Large intestine (tissue), 3 donors: ENCODE results near the gene SDHAF3. TPM values are rescaled to one million over a fixed set of nuclear protein-coding genes. Genes with fewer than 3 reads are reported as not detected.

Source experiments
- DNase-seq, 2 donors: peaks; one replicate each; pipeline versions ENCODE4 v3.0.0 to v3.0.0-alpha.2; 2013
- H3K27ac ChIP-seq: one replicate; pipeline ENCODE4 v1.5.1; 2013; ENCODE audit warnings: low read length
- H3K27me3 ChIP-seq: 2 replicates; pipeline ENCODE4 v1.6.1; 2013; ENCODE audit warnings: low read length; ENCODE audit not compliant: control insufficient read depth, insufficient read depth
- H3K36me3 ChIP-seq: 2 replicates; pipeline ENCODE4 v1.6.1; 2013; ENCODE audit warnings: low read length; ENCODE audit not compliant: control insufficient read depth, insufficient read depth
- H3K4me1 ChIP-seq: one replicate; pipeline ENCODE4 v1.6.1; 2013; ENCODE audit warnings: low read length; ENCODE audit not compliant: control insufficient read depth, insufficient read depth
- H3K4me3 ChIP-seq: one replicate; pipeline ENCODE4 v1.5.1; 2013; ENCODE audit warnings: low read length
- H3K9me3 ChIP-seq: one replicate; pipeline ENCODE4 v1.6.1; 2013; ENCODE audit warnings: mild to moderate bottlenecking, low read depth, low read length, moderate library complexity; ENCODE audit not compliant: control insufficient read depth
- WGBS: methylation state at CpG from one replicate; pipeline ENCODE4 v1.1.5; 2013; ENCODE audit warnings: low lambda C conversion rate; ENCODE audit not compliant: insufficient coverage; 5-methylcytosine and 5-hydroxymethylcytosine counted together
- polyA plus RNA-seq: library from polyadenylated mRNA; unstranded; fragments of 120-200 nt; gene quantifications from one replicate; pipeline ENCODE4 v1.2.1, GENCODE V29; 2013

Gene SDHAF3
- polyA plus RNA-seq, 1 donor: 26.2 TPM

DNA sequence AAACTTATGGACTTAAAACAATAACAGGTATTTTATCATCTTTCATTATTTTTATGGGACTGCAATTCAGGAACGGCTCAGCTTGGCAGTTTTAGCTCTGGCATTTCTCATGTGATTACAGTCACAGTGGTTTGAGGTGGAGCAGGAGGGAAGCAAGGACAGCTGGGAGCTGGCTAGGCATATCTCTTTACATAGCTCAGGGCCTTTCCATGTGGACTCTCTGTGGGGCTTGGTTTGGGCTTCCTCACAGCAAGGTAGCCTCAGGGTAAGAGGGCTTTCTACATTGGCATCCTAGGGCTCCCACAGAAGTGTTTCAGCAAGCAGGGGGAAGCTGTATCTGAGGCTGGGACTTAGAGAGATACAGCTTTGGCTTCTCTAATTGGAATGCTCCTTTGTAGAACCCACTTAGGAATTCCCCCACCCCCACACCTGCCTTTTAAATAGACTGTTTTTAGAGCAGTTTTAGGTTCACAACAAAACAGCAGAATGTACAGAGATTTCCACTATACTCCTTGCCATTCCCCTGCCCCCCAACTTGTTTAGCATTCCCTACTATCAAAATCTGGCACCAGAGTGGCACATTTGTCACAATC, 26.6 kb upstream of the SDHAF3 start:
- Histone ChIP-seq H3K4me1 (no peaks in the 10 kb centered on the region), H3K36me3 (no peaks in the 10 kb centered on the region), H3K27me3 (peaks cover 2% of the 10 kb centered on the region), H3K9me3 (no peaks in the 10 kb centered on the region), H3K4me3 (no peak overlapping the region), H3K27ac (no peak overlapping the region)
- DNase-seq: no peak
- no CpG with 5 or more reads among the region's 1 CpG for WGBS

DNA sequence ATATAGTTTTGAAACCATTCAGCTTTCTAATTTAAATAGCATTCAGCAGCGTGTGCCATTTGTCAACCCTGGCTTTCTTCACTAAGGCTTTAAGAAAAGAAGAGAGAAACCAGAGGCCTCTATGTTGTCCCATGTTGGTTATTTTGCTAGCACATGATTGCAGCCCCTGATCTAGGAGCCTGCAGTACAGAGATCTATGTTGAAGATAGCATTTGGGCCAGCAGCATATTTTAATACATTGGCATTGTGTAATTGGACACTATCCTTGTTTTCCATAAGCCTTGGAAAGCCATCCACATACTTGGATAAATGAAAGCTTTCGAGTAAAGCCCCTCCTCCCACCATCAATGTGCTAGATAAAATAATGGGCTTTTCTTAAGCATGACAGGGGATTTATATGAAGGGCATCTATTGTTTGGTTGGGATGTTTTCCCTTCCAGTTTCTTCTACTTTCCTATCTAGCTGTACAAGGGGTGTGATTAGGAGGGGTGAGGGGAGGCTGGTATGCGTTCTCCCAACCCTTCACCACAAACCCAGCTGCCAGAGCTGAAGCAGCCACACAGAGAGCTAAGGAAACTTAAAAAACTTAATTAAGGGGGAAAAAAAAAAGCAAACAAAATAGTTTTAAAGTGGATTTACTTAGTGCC, 23.1 kb upstream of the SDHAF3 start:
- no peaks in the 10 kb centered on the region for H3K4me1 ChIP-seq
- H3K4me3 ChIP-seq: no peak overlapping the region
- H3K27me3 ChIP-seq: peaks cover 2% of the 10 kb centered on the region
- H3K9me3 ChIP-seq: no peaks in the 10 kb centered on the region
- 100% methylated on average over 2 of the region's 3 CpGs for WGBS
- H3K27ac ChIP-seq: no peak overlapping the region
- no peaks in the 10 kb centered on the region for H3K36me3 ChIP-seq
- no peak for DNase-seq

GRCh38 chr7:97096037-97096436, 21.5 kb upstream of the SDHAF3 start:
- WGBS: no CpG with 5 or more reads among the region's 2 CpGs
- no peaks in the 10 kb centered on the region for H3K36me3 ChIP-seq
- no peaks in the 10 kb centered on the region for H3K27me3 ChIP-seq
- no peak overlapping the region for H3K27ac ChIP-seq
- H3K4me1 ChIP-seq: no peaks in the 10 kb centered on the region
- H3K9me3 ChIP-seq: no peaks in the 10 kb centered on the region
- no peak for DNase-seq
- H3K4me3 ChIP-seq: no peak overlapping the region

DNA sequence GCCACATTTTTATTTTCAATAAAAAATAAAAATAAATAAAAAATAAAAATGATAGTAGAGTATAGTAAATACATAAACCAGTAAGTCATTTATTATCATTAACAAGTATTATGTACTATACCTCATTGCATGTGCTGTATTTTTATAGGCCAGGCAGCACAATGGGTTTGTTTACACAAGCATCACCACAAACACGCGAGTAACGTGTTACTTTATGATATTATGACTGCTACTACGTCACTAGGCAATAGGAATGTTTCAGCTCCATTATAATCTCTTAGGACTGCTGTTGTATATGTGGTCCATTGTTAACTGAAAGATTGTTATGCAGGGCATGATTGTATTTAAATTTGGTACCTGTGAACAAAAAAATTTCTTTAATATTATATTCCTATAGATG, 20.8 kb upstream of the SDHAF3 start:
- Histone ChIP-seq H3K27ac (no peak overlapping the region), H3K36me3 (no peaks in the 10 kb centered on the region), H3K4me3 (no peak overlapping the region), H3K27me3 (no peaks in the 10 kb centered on the region), H3K4me1 (no peaks in the 10 kb centered on the region), H3K9me3 (no peaks in the 10 kb centered on the region)
- WGBS: no CpG with 5 or more reads among the region's 4 CpGs
- DNase-seq: no peak

GRCh38 chr7:97104719-97105238, 12.7 kb upstream of the SDHAF3 start:
- 8% methylated on average over 2 of the region's 8 CpGs for WGBS
- no peaks in the 10 kb centered on the region for H3K9me3 ChIP-seq
- no peak overlapping the region for H3K27ac ChIP-seq
- no peaks in the 10 kb centered on the region for H3K27me3 ChIP-seq
- H3K4me3 ChIP-seq: no peak overlapping the region
- H3K4me1 ChIP-seq: no peaks in the 10 kb centered on the region
- no peaks in the 10 kb centered on the region for H3K36me3 ChIP-seq
- DNase-seq: peak; percentile 56 to 58

- H3K4me3 ChIP-seq: no peak overlapping the region
- no peak for DNase-seq
- 71% methylated on average over 1 of the region's 2 CpGs for WGBS
- H3K27me3 ChIP-seq: no peaks in the 10 kb centered on the region
- H3K9me3 ChIP-seq: no peaks in the 10 kb centered on the region
- no peak overlapping the region for H3K27ac ChIP-seq
- no peaks in the 10 kb centered on the region for H3K4me1 ChIP-seq
- H3K36me3 ChIP-seq: no peaks in the 10 kb centered on the region
Observed at GRCh38 chr7:97107192-97107800, 10.2 kb upstream of the SDHAF3 start.

DNA sequence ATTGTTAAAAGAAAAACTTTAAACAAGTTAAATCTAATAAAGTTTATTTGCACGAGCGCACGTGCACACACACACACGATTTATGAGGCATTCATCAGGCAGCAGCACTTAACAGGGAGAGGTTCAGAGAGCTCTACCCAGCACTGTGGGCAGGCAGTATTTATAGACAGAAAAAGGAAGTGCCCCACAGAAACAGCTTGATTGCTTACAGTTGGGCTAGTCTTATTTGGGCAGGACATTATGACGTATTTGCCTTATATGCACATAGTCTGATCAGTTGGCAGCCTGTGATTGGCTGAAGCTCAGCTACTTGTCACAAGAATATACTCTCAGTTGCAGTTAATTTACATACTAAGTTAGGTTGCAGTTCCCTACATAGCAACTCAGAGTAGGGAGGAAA, 1.2 kb upstream of the SDHAF3 start:
- no CpG with 5 or more reads among the region's 5 CpGs for WGBS
- Histone ChIP-seq H3K4me3 (no peak overlapping the region), H3K9me3 (no peaks in the 10 kb centered on the region), H3K27me3 (no peaks in the 10 kb centered on the region), H3K27ac (no peak overlapping the region), H3K36me3 (no peaks in the 10 kb centered on the region), H3K4me1 (peaks cover 11% of the 10 kb centered on the region)
- no peak for DNase-seq

GRCh38 chr7:97117035-97117371, 495 bp upstream of the SDHAF3 start:
- Histone ChIP-seq H3K4me1 (peaks cover 11% of the 10 kb centered on the region), H3K27me3 (no peaks in the 10 kb centered on the region), H3K4me3 (peak overlapping the region; percentile 64), H3K36me3 (no peaks in the 10 kb centered on the region), H3K27ac (peak overlapping the region; percentile 64), H3K9me3 (no peaks in the 10 kb centered on the region)
- no peak for DNase-seq
- no CpG with 5 or more reads among the region's 9 CpGs for WGBS

- Histone ChIP-seq H3K27me3 (no peaks in the 10 kb centered on the region), H3K9me3 (no peaks in the 10 kb centered on the region), H3K36me3 (no peaks in the 10 kb centered on the region), H3K4me1 (peaks cover 11% of the 10 kb centered on the region), H3K4me3 (peak overlapping the region; percentile 64), H3K27ac (peak overlapping the region; percentile 64)
- DNase-seq: peak in 1 of 2 donors; percentile 44
- 9% methylated on average over 6 of the region's 13 CpGs for WGBS
Observed at GRCh38 chr7:97118306-97118917, 914 bp downstream of the SDHAF3 start.

- H3K4me3 ChIP-seq: no peak overlapping the region
- no peaks in the 10 kb centered on the region for H3K27me3 ChIP-seq
- DNase-seq: no peak
- no peak overlapping the region for H3K27ac ChIP-seq
- WGBS: no CpG with 5 or more reads among the region's 2 CpGs
- peaks cover 11% of the 10 kb centered on the region for H3K4me1 ChIP-seq
- H3K36me3 ChIP-seq: no peaks in the 10 kb centered on the region
- no peaks in the 10 kb centered on the region for H3K9me3 ChIP-seq
Observed at GRCh38 chr7:97119747-97120146, 2.2 kb downstream of the SDHAF3 start.
